ENCODE measurements around the gene PYM1. TPM values are rescaled to one million over a fixed set of nuclear protein-coding genes. Genes with fewer than 3 reads are reported as not detected.

The PYM1 gene
- total RNA-seq, 4 donors from 2014 or later = 24.2 to 29.5 (median 26.7) TPM

GRCh38 chr12:55909513-55909884 is 18.2 kb downstream of the PYM1 start:
- 67% methylated on average over 2 of the region's 2 CpGs for WGBS
- peaks cover 0 to 10% (median 4%) of the 10 kb centered on the region in 4 donors for H3K36me3 ChIP-seq
- no peak overlapping the region for H3K4me3 ChIP-seq
- DNase-seq (ENCODE audit: extremely low spot score) = no peak
- H3K27ac ChIP-seq (replicated peaks in 1 of 4) = peak overlapping the region in 3 of 4 donors; percentile 4 to 52 (median 32)
- H3K27me3 ChIP-seq = no peaks in the 10 kb centered on the region
- H3K4me1 ChIP-seq = peaks cover 15 to 20% (median 17%) of the 10 kb centered on the region in 4 donors
- intact Hi-C loops (cut with DNase I) = no loop called here
- TF ChIP-seq EP300 (IDR thresholded peaks at IDR 0.05) = no peak
- TF ChIP-seq POLR2A (IDR thresholded peaks at IDR 0.05; ENCODE audit: low read depth) = no peak
- TF ChIP-seq, protein P1, sequence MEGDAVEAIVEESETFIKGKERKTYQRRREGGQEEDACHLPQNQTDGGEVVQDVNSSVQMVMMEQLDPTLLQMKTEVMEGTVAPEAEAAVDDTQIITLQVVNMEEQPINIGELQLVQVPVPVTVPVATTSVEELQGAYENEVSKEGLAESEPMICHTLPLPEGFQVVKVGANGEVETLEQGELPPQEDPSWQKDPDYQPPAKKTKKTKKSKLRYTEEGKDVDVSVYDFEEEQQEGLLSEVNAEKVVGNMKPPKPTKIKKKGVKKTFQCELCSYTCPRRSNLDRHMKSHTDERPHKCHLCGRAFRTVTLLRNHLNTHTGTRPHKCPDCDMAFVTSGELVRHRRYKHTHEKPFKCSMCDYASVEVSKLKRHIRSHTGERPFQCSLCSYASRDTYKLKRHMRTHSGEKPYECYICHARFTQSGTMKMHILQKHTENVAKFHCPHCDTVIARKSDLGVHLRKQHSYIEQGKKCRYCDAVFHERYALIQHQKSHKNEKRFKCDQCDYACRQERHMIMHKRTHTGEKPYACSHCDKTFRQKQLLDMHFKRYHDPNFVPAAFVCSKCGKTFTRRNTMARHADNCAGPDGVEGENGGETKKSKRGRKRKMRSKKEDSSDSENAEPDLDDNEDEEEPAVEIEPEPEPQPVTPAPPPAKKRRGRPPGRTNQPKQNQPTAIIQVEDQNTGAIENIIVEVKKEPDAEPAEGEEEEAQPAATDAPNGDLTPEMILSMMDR (IDR thresholded peaks at IDR 0.05) = no peak
- TF ChIP-seq POLR2AphosphoS5 (IDR thresholded peaks at IDR 0.05) = no peak
- H3K9me3 ChIP-seq = no peaks in the 10 kb centered on the region

- H3K27ac ChIP-seq (replicated peaks in 1 of 4) = peak overlapping the region; percentile 4 to 52 (median 28)
- peaks cover 15 to 20% (median 16%) of the 10 kb centered on the region in 4 donors for H3K4me1 ChIP-seq
- H3K27me3 ChIP-seq = no peaks in the 10 kb centered on the region
- peaks cover 0 to 8% (median 4%) of the 10 kb centered on the region in 4 donors for H3K36me3 ChIP-seq
- no peak for DNase-seq (ENCODE audit: extremely low spot score)
- H3K4me3 ChIP-seq = no peak overlapping the region
- intact Hi-C loops (cut with DNase I) = no loop called here
- no peaks in the 10 kb centered on the region for H3K9me3 ChIP-seq
- WGBS = 62% methylated on average over 8 of the region's 8 CpGs
- TF ChIP-seq POLR2AphosphoS5 (IDR thresholded peaks at IDR 0.05) (no peak), POLR2A (IDR thresholded peaks at IDR 0.05; ENCODE audit: low read depth) (no peak), EP300 (IDR thresholded peaks at IDR 0.05) (no peak)
Measured at GRCh38 chr12:55908726-55909512, 18.8 kb downstream of the PYM1 start.

GRCh38 chr12:55906056-55906455 is 21.6 kb downstream of the PYM1 start:
- Histone ChIP-seq H3K36me3 (peaks cover 6 to 23% (median 21%) of the 10 kb centered on the region in 4 donors), H3K27ac (replicated peaks in 1 of 4) (no peak overlapping the region), H3K4me3 (no peak overlapping the region), H3K9me3 (no peaks in the 10 kb centered on the region), H3K4me1 (peaks cover 10 to 18% (median 15%) of the 10 kb centered on the region in 4 donors), H3K27me3 (no peaks in the 10 kb centered on the region)
- intact Hi-C loops (cut with DNase I) = no loop called here
- TF ChIP-seq POLR2AphosphoS5 (IDR thresholded peaks at IDR 0.05) (no peak), EP300 (IDR thresholded peaks at IDR 0.05) (no peak), POLR2A (IDR thresholded peaks at IDR 0.05; ENCODE audit: low read depth) (no peak)
- TF ChIP-seq, protein P1 (IDR thresholded peaks at IDR 0.05) = no peak
- 70% methylated on average over 1 of the region's 1 CpG for whole genome bisulfite sequencing
- DNase-seq (ENCODE audit: extremely low spot score) = no peak

GRCh38 chr12:55901881-55902490 is 25.7 kb downstream of the PYM1 start:
- no peaks in the 10 kb centered on the region for H3K27me3 ChIP-seq
- no peaks in the 10 kb centered on the region for H3K9me3 ChIP-seq
- no peaks in the 10 kb centered on the region for H3K4me1 ChIP-seq
- intact Hi-C loops (cut with DNase I) = no loop called here
- H3K27ac ChIP-seq (replicated peaks in 1 of 4) = no peak overlapping the region
- TF ChIP-seq, protein P1 (IDR thresholded peaks at IDR 0.05) = no peak
- no peak for TF ChIP-seq POLR2A (IDR thresholded peaks at IDR 0.05; ENCODE audit: low read depth)
- TF ChIP-seq EP300 (IDR thresholded peaks at IDR 0.05) = no peak
- no peak for TF ChIP-seq POLR2AphosphoS5 (IDR thresholded peaks at IDR 0.05)
- no peak for DNase-seq (ENCODE audit: extremely low spot score)
- H3K36me3 ChIP-seq = peaks cover 6 to 28% (median 23%) of the 10 kb centered on the region in 4 donors
- no peak overlapping the region for H3K4me3 ChIP-seq
- WGBS = 90% methylated on average over 7 of the region's 7 CpGs

- intact Hi-C loops (cut with DNase I) = no loop called here
Measured at GRCh38 chr12:55899082-55899481, 28.6 kb downstream of the PYM1 start.

More at GRCh38 chr12:55899082-55899481, 28.6 kb downstream of the PYM1 start:
- TF ChIP-seq POLR2AphosphoS5 (IDR thresholded peaks at IDR 0.05) (no peak), POLR2A (IDR thresholded peaks at IDR 0.05; ENCODE audit: low read depth) (no peak), EP300 (IDR thresholded peaks at IDR 0.05) (no peak)
- TF ChIP-seq, protein P1 (IDR thresholded peaks at IDR 0.05) = no peak
- Histone ChIP-seq H3K27me3 (no peaks in the 10 kb centered on the region), H3K27ac (replicated peaks in 1 of 4) (no peak overlapping the region), H3K9me3 (no peaks in the 10 kb centered on the region), H3K4me1 (no peaks in the 10 kb centered on the region), H3K4me3 (no peak overlapping the region), H3K36me3 (peaks cover 6 to 28% (median 23%) of the 10 kb centered on the region in 4 donors)
- no peak for DNase-seq (ENCODE audit: extremely low spot score)
- WGBS = 91% methylated on average over 2 of the region's 2 CpGs
